T-helper 17 cell (primary cell): ENCODE results near the gene KAT6B. TPM values are rescaled to one million over a fixed set of nuclear protein-coding genes. Genes with fewer than 3 reads are reported as not detected.

ENCODE experiments used
- ATAC-seq: fragments of 150-1000 bp; cut with Tn5 transposase; 2 replicates; pipeline ENCODE4 v1.10.0; 2021; ENCODE audit warnings: mild to moderate bottlenecking, moderate library complexity
- DNase-seq, 3 donors: peaks; one replicate each; pipeline versions ENCODE4 v3.0.0 to v3.0.0-alpha.2; 2020 to 2021
- H3K9me3 ChIP-seq: one replicate; pipeline ENCODE4 v1.7.0; 2013; ENCODE audit warnings: low read length, mild to moderate bottlenecking; ENCODE audit not compliant: control insufficient read depth, poor library complexity, severe bottlenecking
- H3K27ac Mint-ChIP-seq: one replicate; pipeline ENCODE4 v1.8.0; 2022; ENCODE audit warnings: mild to moderate bottlenecking, moderate library complexity, mixed read lengths
- H3K27me3 Mint-ChIP-seq: one replicate; pipeline ENCODE4 v1.8.0; 2022; ENCODE audit warnings: mixed read lengths
- H3K36me3 Mint-ChIP-seq: one replicate; pipeline ENCODE4 v1.8.0; 2022; ENCODE audit warnings: low read depth, mixed read lengths
- H3K4me1 Mint-ChIP-seq: one replicate; pipeline ENCODE4 v1.8.0; 2022; ENCODE audit warnings: mild to moderate bottlenecking, mixed read lengths
- H3K4me3 Mint-ChIP-seq: one replicate; pipeline ENCODE4 v1.8.0; 2022; ENCODE audit warnings: mild to moderate bottlenecking, moderate library complexity, mixed read lengths
- total RNA-seq, 4 donors: library from RNA in 2 of 4; stranded (reverse) in 2 of 4; gene quantifications; one replicate each; pipeline ENCODE4 v1.2.3 and lab custom pipeline; 2022 to 2026

Gene KAT6B
- total RNA-seq, 2 donors from 2014 or later = 81.9 to 84.6 TPM

DNA sequence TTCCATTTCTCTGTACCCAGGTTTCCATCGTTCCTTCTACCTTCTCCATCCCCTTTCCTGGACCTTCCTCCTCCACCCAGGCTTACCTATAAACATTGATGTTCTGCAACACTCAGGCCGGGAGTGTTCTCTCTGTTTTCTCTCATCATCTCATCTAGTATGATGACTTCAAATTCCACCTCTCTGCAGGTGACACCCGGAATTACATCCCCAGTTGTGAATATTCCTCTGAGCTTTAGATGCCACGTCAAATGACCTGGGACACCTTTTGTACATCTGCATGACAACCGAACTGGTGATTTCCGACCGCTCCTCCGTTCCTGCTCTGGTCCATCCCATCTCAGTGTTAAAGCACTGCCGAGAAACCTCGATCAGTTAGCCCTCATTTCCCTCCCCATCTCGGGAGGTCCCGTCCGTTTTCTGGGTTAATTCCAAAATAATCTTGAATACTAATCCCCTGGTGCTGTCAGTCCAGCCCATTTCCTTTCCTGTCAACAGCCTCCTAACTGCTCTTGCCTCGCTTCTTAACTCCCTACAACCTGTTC, 208.4 kb downstream of the KAT6B start:
- H3K4me3 Mint-ChIP-seq = no peak overlapping the region
- no peaks in the 10 kb centered on the region for H3K27me3 Mint-ChIP-seq
- H3K9me3 ChIP-seq = no peaks in the 10 kb centered on the region
- peak overlapping the region; percentile 72 for H3K27ac Mint-ChIP-seq
- ATAC-seq (no peak), DNase-seq (no peak)
- peaks cover 12% of the 10 kb centered on the region for H3K4me1 Mint-ChIP-seq
- H3K36me3 Mint-ChIP-seq = peaks cover 3% of the 10 kb centered on the region

DNA sequence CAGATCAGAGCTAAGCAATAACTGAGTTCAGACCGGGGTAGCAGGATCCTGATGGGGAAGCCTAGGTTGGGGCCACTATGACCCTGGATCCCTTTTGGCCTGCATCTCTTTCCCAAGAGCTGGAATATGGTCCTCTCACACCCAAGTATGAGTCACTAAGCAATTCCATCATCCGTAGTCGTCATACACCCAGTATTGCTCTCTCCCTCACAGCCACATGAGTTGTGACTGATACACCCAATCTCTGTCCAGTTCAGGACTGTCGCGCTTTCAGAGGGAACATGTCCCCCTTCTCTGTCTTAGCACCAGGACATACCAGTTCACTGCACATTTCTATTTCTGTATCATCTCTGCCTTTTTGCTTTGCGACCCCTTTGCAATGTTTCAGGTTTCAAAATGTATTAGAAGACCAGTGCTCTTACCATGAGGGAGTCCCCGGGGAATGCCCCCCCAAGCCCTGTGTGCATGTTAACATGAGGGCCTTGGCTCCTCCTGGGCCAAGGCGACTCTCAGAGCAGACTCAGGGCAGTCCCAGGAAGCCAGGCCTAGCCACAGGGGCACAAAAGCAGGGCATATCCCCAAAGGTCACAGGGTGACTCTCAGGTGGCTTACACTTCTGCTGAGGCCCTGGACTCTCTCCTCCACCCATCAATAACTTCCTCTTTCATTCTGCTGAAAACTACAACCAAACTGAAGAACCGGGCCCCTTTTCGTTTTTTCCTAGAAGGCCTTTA, 209.7 kb downstream of the KAT6B start:
- Mint-ChIP-seq H3K4me3 (no peak overlapping the region), H3K36me3 (no peaks in the 10 kb centered on the region), H3K4me1 (peaks cover 12% of the 10 kb centered on the region), H3K27me3 (no peaks in the 10 kb centered on the region), H3K27ac (peak overlapping the region; percentile 19)
- H3K9me3 ChIP-seq = no peaks in the 10 kb centered on the region
- ATAC-seq (no peak), DNase-seq (no peak)

DNA sequence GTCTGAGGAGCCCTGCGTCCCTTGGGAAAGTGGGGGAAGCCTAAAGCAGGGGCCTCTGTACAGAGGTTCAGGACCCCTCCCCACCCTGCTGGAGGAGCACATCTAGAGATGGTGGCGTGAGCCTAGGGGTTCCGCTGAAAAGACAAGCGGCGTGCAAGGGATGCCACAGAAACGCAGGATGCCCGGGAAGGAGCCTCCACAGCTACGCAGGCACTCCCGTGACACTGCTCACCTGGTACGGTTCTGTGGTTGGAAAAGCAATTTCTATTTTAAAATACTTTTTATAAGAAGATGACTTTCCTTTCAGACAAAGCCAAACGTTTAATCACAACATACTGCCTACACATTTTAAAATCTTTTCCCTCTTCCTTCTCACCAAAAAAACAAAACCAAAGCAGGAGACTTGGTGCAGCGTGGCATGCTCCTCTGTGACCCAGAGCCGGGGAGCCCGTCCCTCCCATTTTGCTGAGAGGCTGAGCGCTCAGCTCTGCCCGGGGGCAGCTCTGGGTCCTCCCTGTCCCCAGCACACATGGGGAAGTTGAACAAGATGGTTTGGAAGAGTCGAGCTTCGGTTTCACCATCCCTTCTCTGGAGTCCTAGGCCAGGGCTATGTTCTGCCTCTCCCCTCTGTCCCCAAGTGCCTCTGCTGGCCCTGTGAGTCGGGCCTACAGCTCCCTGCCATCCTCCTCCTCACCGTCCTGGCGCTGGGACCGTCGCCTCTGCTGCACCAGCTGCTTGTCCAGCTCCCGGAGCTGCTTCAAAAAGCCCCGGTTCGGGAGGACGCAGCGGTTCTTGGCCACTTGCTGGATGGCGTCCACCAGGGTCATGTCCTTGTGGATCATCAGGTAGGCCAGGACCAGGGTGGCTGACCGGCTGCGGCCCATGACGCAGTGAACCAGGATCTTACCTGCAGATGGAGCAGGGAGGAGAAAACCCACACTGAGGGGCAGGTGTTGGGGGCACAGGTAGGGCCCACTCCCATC, 211.1 kb downstream of the KAT6B start:
- Mint-ChIP-seq H3K27me3 (no peaks in the 10 kb centered on the region), H3K27ac (no peak overlapping the region), H3K4me1 (peaks cover 12% of the 10 kb centered on the region), H3K4me3 (no peak overlapping the region), H3K36me3 (no peaks in the 10 kb centered on the region)
- ATAC-seq (no peak), DNase-seq (no peak)
- H3K9me3 ChIP-seq = no peaks in the 10 kb centered on the region

DNA sequence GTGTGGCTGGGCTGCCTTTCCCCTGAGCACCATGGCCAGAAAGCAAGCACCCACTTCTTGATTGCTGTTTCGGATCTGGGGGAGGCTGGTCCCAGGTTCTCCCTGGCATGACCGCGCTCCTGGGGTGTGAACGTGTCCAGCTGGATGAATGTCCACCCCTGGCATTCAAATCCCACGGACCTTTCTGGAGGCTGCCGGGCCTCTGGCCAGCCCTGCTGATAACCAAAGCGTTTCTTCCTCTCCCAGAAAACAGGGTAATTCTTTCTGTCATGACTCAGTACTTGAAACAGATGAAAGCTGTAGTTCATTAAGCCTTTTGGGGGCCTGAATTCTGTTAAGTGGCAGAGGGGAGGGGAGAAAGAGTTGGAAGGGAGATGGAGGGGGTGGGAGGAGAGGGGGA, 211.9 kb downstream of the KAT6B start:
- ATAC-seq (no peak), DNase-seq (no peak)
- peaks cover 10% of the 10 kb centered on the region for H3K4me1 Mint-ChIP-seq
- no peaks in the 10 kb centered on the region for H3K36me3 Mint-ChIP-seq
- H3K4me3 Mint-ChIP-seq = no peak overlapping the region
- H3K27me3 Mint-ChIP-seq = no peaks in the 10 kb centered on the region
- no peaks in the 10 kb centered on the region for H3K9me3 ChIP-seq
- H3K27ac Mint-ChIP-seq = no peak overlapping the region

DNA sequence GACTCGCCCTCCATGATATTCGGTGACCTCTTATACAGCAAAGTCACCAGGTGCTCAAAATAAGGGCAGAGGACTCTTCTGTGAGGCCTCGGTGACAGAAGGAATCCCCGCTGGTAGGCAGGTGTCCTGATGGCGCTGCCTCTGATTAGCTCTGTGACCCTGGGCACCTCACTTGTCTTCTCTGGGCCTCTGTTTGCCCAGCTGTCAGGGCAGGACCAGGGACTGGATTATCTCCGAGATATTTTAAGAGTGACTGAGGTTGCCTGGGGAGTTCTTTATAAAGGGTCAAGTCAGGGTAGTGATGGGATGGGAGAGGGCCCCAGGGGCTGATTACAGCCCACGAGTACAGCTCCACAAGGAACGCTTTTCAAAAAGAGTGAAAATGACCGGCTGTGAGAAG, 214.2 kb downstream of the KAT6B start:
- Mint-ChIP-seq H3K27ac (no peak overlapping the region), H3K4me3 (no peak overlapping the region), H3K4me1 (peaks cover 10% of the 10 kb centered on the region), H3K36me3 (no peaks in the 10 kb centered on the region), H3K27me3 (peaks cover 4% of the 10 kb centered on the region)
- no peak for DNase-seq
- ATAC-seq = no peak
- no peaks in the 10 kb centered on the region for H3K9me3 ChIP-seq

DNA sequence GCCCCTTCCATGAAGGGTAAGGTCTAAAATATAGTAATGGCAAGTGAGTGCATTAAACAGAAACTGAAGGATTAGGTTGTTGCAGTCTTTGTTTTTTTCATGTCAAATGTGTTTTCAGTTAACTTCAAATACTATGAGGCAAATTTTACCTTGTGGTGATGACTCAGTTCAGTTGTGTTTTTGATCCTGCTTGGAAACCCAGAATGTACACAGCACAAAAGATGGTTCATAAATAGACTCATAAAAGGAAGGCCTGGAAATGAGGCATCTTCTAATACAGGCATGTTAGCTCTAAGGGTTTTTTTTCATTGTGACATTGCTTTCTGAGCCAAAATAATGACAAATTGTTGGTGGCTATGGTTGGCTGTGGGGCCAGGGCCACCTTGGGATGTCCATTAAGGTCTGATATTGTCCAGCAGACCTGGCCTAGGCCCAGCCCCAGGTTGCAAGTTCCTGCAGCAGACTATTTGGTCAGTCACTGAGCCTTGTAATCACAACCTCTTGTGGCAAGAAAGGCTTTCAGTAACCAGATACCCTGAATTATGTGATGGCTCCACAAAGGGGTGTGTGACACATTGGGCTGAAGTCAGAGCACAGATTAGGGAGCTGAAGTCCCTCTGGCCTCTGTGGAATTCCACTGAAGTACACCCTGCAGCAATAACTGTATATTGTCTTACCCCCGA, 216.0 kb downstream of the KAT6B start:
- DNase-seq (no peak), ATAC-seq (no peak)
- Mint-ChIP-seq H3K36me3 (no peaks in the 10 kb centered on the region), H3K27ac (no peak overlapping the region), H3K4me3 (no peak overlapping the region), H3K4me1 (peaks cover 4% of the 10 kb centered on the region), H3K27me3 (peaks cover 7% of the 10 kb centered on the region)
- no peaks in the 10 kb centered on the region for H3K9me3 ChIP-seq

DNA sequence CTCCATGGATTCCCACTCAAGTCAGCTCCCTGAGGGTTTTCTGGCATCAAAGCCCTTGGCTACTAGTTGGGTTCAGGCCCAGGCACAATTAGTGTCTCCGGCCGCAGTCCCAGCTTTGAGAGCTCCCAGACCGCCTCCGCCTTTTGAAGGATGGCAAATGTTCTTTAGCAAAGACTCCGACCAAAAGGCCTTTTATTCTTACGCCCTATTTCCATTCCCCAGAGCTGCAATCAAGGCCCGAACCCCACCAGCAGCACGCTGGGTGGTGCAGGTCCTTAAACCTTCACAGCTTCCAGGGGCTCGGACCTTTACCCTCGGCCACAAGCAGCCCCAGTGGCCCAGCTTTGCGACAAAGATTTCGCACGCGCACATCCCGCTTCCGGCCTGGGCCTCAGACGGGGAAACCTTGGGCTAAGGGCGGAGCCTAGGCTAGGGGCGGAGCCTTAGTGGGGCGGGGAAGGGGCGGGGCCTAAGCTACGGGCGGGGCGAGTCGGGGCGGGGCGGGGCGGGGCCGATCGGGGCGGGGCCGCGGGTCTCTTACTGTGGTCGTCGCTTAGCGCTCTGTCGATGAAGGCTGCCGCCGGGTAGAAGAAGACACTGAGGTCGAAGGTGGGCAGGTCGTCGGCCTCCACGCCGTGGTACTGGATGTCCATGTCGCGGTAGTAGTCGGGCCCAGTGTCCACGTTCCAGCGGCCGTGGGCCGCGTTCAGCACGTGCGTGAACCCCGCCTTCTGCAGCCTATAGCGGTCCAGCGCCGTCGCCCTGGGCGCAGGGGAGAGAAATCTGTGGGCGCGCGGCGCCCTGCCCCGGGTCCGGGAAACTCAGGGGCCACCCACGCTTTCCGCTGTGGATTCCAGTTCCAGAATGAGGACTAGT, 217.1 kb downstream of the KAT6B start:
- H3K36me3 Mint-ChIP-seq = no peaks in the 10 kb centered on the region
- peak; percentile 81 for ATAC-seq
- peaks cover 7% of the 10 kb centered on the region for H3K27me3 Mint-ChIP-seq
- no peak overlapping the region for H3K27ac Mint-ChIP-seq
- DNase-seq = peak in 2 of 3 donors; percentile 40 to 45
- peaks cover 4% of the 10 kb centered on the region for H3K4me1 Mint-ChIP-seq
- H3K4me3 Mint-ChIP-seq = peak overlapping the region; percentile 61
- H3K9me3 ChIP-seq = no peaks in the 10 kb centered on the region

DNA sequence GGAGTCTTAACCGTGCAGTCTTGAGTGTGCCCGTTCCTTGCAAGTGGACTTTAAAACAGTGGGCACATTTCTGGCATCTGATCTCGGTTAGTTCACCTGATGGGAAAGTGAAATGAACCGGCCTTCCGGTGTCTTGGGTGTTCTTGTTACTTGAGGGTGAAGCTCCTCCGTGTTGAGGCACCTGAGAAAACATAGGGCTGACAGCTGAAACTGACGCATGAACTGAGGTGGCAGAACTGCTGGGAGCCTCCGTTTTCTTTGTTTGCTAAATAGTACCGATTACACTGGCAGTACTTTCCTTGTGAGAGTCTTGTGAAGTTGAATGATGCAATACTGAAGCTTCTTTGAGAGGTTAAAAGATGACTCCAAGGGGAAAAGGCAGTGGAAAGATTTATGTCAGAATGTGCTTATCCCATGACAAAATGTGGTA, 222.3 kb downstream of the KAT6B start:
- Mint-ChIP-seq H3K4me3 (no peak overlapping the region), H3K27ac (no peak overlapping the region), H3K4me1 (peaks cover 5% of the 10 kb centered on the region), H3K36me3 (no peaks in the 10 kb centered on the region), H3K27me3 (peaks cover 7% of the 10 kb centered on the region)
- H3K9me3 ChIP-seq = no peaks in the 10 kb centered on the region
- no peak for ATAC-seq
- DNase-seq = no peak

DNA sequence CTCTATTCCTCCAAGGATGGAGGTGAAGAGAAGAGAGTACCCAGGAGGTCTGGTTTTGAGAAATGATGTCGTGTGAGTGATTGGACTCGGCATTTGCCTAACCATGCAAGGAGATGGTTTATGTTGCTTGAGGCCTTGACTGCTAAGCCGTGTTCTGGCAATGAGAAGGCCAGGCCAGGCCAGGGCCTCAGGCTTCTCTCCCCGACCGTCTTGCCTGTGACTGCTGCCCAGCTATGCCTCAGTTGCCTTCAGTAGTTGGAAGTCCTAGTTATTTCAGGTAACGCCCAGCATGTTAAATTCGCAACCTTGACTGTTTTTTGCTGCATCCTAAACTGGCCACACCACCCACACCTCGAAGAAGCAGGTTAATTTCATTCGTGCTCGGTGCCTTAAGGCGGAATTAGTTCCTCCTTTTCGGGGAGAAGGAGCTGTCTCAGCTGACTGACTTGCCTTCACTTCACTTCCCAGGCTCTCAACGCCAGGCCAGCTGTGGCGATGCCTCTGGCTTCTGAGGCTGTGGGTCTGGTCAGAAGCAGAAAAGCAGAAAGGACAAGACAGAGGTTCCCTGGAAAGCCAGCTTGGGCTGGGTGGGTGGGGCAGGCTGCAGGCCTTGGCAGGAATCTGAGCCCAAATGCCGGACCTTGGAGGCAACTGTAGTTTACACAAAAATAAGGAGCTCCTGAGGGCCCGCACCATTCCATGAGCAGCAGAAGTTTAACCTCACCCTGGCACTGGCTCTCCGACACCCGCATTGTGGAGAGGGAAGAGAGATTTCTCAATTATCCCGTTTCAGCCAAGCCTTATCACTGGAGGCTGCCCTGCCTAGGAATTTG, 223.1 kb downstream of the KAT6B start:
- H3K9me3 ChIP-seq = no peaks in the 10 kb centered on the region
- peaks cover 2% of the 10 kb centered on the region for H3K4me1 Mint-ChIP-seq
- no peak overlapping the region for H3K27ac Mint-ChIP-seq
- no peak overlapping the region for H3K4me3 Mint-ChIP-seq
- ATAC-seq = no peak
- no peak for DNase-seq
- peaks cover 7% of the 10 kb centered on the region for H3K27me3 Mint-ChIP-seq
- no peaks in the 10 kb centered on the region for H3K36me3 Mint-ChIP-seq

DNA sequence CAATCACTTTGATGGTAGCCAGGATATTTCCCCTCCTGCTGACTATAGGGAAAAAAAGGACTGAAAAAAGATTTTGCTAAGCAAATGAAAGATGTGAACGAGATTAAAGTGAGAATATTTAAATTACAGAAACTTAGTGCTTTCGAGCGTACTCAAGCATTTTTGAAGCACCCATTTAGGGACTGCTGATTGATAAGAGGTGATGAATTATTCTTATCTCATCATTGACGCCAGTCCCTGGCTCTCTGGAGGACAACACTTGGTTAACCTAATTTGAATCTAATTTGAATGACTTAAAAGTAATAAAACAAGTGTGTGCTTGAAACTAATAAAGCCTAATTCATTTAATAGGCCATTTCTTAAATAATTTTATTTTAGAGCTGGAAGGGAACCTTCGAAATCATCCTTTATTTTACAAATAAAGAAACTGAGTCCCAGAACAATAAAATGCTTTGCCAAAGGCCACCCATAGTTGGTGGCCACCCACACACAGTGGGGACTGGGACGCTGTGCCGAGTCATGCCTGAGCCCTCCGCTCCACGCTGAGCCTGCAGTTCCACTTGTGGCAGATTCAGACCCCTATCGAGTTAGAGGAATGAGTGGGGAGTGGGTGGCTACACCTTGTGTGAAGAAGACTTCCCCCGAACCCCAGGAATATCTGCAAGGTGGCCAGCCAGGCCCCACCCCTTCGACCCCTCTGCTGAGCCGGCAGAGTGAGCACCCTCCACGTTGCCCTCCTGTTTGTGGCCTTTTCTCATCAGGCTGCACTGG, 223.9 kb downstream of the KAT6B start:
- H3K4me1 Mint-ChIP-seq = peaks cover 2% of the 10 kb centered on the region
- H3K36me3 Mint-ChIP-seq = no peaks in the 10 kb centered on the region
- no peaks in the 10 kb centered on the region for H3K9me3 ChIP-seq
- no peak overlapping the region for H3K4me3 Mint-ChIP-seq
- ATAC-seq (no peak), DNase-seq (no peak)
- H3K27me3 Mint-ChIP-seq = peaks cover 6% of the 10 kb centered on the region
- H3K27ac Mint-ChIP-seq = no peak overlapping the region

DNA sequence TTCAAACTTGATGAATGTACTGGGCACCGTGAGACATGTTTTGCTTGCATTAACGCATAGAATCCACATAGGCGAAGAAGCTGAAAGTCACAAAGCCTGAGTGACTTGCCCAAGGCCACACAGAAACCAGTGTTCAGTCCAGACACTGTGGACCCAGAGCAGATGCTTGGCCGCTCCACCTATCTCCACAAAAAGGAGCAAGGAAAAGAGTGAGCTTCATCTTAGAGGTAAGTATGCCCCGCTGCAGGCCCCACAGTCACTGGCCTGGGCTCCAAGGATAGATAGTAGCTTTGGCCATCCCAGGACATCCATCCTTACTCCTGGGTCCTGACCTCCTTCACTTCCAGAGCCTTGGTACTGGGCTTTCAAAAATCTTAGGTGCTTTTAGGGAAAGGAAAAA, 224.9 kb downstream of the KAT6B start:
- no peak overlapping the region for H3K27ac Mint-ChIP-seq
- H3K27me3 Mint-ChIP-seq = no peaks in the 10 kb centered on the region
- ATAC-seq = no peak

More for the DNA sequence above, 224.9 kb downstream of the KAT6B start:
- no peaks in the 10 kb centered on the region for H3K9me3 ChIP-seq
- H3K36me3 Mint-ChIP-seq = no peaks in the 10 kb centered on the region
- DNase-seq = no peak
- H3K4me1 Mint-ChIP-seq = peaks cover 2% of the 10 kb centered on the region
- H3K4me3 Mint-ChIP-seq = no peak overlapping the region
